Osteoblast (primary cell): ENCODE measurements around the gene GAK. TPM values are rescaled to one million over a fixed set of nuclear protein-coding genes. Genes with fewer than 3 reads are reported as not detected.

ENCODE experiments used
- DNase-seq: peaks from one replicate; pipeline ENCODE4 v3.0.0; 2011; ENCODE audit warnings: low spot score, mixed read lengths; ENCODE audit not compliant: insufficient read length; ENCODE audit errors: missing footprints
- H2AFZ ChIP-seq: 2 replicates; pipeline ENCODE4 v1.6.0; 2011; ENCODE audit warnings: mild to moderate bottlenecking, low read length
- H3K27ac ChIP-seq: 2 replicates; pipeline ENCODE4 v1.5.1; 2011; ENCODE audit warnings: mild to moderate bottlenecking, low read depth, low read length, moderate library complexity
- H3K27me3 ChIP-seq: 2 replicates; pipeline ENCODE4 v1.6.0; 2012; ENCODE audit warnings: mild to moderate bottlenecking, control low read depth, inconsistent platforms, low read length, moderate library complexity; ENCODE audit not compliant: insufficient read depth
- H3K36me3 ChIP-seq: 2 replicates; pipeline ENCODE4 v1.5.1; 2011; ENCODE audit warnings: mild to moderate bottlenecking, low read length, control low read depth, moderate library complexity; ENCODE audit not compliant: insufficient read depth
- H3K4me1 ChIP-seq: 2 replicates; pipeline ENCODE4 v1.5.1; 2011; ENCODE audit warnings: mild to moderate bottlenecking, low read length, control low read depth, moderate library complexity; ENCODE audit not compliant: insufficient read depth
- H3K4me2 ChIP-seq: 2 replicates; pipeline ENCODE4 v1.6.0; 2011; ENCODE audit warnings: mild to moderate bottlenecking, low read length; ENCODE audit not compliant: insufficient read depth
- H3K4me3 ChIP-seq: fragments of 200-600 bp; sonication (generic); 3 replicates; pipeline ENCODE4 v1.5.1; 2012; ENCODE audit warnings: mild to moderate bottlenecking, low read length, inconsistent platforms; ENCODE audit not compliant: insufficient read depth
- H3K79me2 ChIP-seq: 2 replicates; pipeline ENCODE4 v1.6.0; 2012; ENCODE audit warnings: mild to moderate bottlenecking, low read length, control low read depth, inconsistent platforms; ENCODE audit not compliant: insufficient read depth
- H3K9me3 ChIP-seq: 2 replicates; pipeline ENCODE4 v1.5.1; 2011; ENCODE audit warnings: low read depth, low read length, control low read depth
- H4K20me1 ChIP-seq: 2 replicates; pipeline ENCODE4 v1.6.0; 2012; ENCODE audit warnings: mild to moderate bottlenecking, low read length, control low read depth; ENCODE audit not compliant: insufficient read depth
- CTCF ChIP-seq: IDR thresholded peaks from 2 replicates; pipeline ENCODE4 v1.5.1; 2011; ENCODE audit warnings: mild to moderate bottlenecking, low read depth, low read length, moderate library complexity; ENCODE audit errors: extremely low read depth
- total RNA-seq: library from RNA; depleted of rRNA; stranded (reverse); fragments of >200 nt; gene quantifications from 2 replicates; pipeline ENCODE4 v1.2.3, GENCODE V29; 2012

GAK gene
- total RNA-seq, 1 donor = 48.9 TPM

DNA sequence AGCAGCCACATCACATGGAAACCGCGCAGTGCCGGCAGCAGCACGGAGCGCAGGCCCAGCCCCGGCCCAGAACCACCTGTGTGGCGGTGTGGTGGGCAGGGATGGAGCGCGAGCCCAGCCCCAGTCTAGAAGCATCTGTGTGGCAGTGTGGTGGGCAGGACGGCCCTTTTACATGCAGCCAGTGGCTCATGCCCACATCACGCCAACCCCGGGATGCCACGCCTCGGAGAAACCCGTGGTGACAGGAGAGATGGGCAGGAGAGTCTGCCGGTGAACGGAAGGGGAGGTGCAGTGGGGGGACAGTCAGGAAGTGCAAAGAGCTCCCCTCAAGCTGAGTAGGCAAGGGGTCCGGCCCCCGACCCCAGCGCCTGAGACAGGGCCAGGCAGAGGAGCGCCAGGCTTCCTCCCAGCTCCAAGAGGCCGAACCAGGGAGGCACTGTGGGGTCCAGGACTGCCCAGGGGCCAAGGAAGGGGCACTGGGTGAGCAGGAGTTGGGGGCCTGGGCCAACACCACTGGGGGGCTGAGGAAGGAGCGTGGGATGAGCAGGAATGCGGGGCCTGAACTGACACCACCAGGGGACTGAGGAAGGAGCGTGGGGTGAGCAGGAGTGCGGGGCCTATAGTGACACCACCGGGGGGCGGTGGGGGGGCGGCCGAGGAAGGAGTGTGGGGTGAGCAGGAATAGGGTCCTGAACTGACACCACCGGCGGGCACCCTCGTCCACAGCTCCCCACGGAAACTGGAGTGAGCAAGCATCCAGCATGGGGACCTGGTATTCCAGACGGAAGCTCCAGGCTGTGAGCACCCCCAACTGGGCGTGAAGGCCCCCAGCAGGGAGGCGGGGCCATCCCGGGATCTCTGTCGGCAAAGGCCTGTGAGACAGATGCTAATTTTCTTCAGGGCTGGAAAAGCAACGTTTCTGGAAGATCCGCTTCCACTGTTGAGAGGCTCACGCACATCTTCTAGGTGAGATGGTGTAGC lies 28.8 kb downstream of the GAK start:
- H3K79me2 ChIP-seq = peaks cover 68% of the 10 kb centered on the region
- H3K4me2 ChIP-seq = no peak overlapping the region
- no peak for DNase-seq
- no peak for TF ChIP-seq CTCF
- no peaks in the 10 kb centered on the region for H3K27me3 ChIP-seq
- H3K4me3 ChIP-seq = no peak overlapping the region
- no peak overlapping the region for H3K27ac ChIP-seq
- no peaks in the 10 kb centered on the region for H3K9me3 ChIP-seq
- peaks cover 27% of the 10 kb centered on the region for H4K20me1 ChIP-seq
- no peak overlapping the region for H2AFZ ChIP-seq
- H3K36me3 ChIP-seq = peaks cover 14% of the 10 kb centered on the region
- no peaks in the 10 kb centered on the region for H3K4me1 ChIP-seq

- Histone ChIP-seq H3K4me3 (no peak overlapping the region), H4K20me1 (peaks cover 27% of the 10 kb centered on the region), H3K4me2 (no peak overlapping the region), H3K9me3 (no peaks in the 10 kb centered on the region), H2AFZ (no peak overlapping the region), H3K79me2 (peaks cover 54% of the 10 kb centered on the region), H3K27me3 (no peaks in the 10 kb centered on the region), H3K4me1 (no peaks in the 10 kb centered on the region), H3K36me3 (peaks cover 26% of the 10 kb centered on the region), H3K27ac (no peak overlapping the region)
- no peak for TF ChIP-seq CTCF
- DNase-seq = no peak
Measured at GRCh38 chr4:901192-901910, 30.8 kb downstream of the GAK start.

GRCh38 chr4:900721-901120 lies 31.4 kb downstream of the GAK start:
- H3K27me3 ChIP-seq = no peaks in the 10 kb centered on the region
- no peak for TF ChIP-seq CTCF
- peaks cover 26% of the 10 kb centered on the region for H3K36me3 ChIP-seq
- no peaks in the 10 kb centered on the region for H3K4me1 ChIP-seq
- H3K9me3 ChIP-seq = no peaks in the 10 kb centered on the region
- H2AFZ ChIP-seq = no peak overlapping the region
- H4K20me1 ChIP-seq = peaks cover 22% of the 10 kb centered on the region
- no peak overlapping the region for H3K27ac ChIP-seq
- no peak for DNase-seq
- H3K4me3 ChIP-seq = no peak overlapping the region
- H3K79me2 ChIP-seq = peaks cover 48% of the 10 kb centered on the region
- H3K4me2 ChIP-seq = no peak overlapping the region

DNA sequence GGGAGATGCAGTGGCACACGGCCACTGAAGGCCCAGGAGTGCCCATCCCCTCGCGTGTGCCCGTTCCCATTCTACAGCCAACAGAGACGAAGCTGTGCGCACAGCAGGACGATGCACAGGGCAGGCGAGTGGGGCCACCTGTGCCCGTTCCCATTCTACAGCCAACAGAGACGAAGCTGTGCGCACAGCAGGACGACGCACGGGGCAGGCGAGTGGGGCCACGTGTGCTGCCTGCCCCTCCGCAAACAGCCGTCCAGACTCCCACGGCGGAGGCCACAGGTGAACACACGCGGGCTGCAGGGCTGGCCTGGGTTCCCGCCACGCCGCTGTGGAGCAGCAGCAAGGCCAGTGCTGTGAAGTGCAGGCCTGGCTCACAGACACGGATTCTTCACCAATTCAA lies 32.0 kb downstream of the GAK start:
- Histone ChIP-seq H3K4me3 (no peak overlapping the region), H3K9me3 (no peaks in the 10 kb centered on the region), H4K20me1 (peaks cover 19% of the 10 kb centered on the region), H2AFZ (no peak overlapping the region), H3K27ac (no peak overlapping the region), H3K4me2 (no peak overlapping the region), H3K36me3 (peaks cover 24% of the 10 kb centered on the region), H3K4me1 (no peaks in the 10 kb centered on the region), H3K27me3 (no peaks in the 10 kb centered on the region), H3K79me2 (peaks cover 42% of the 10 kb centered on the region)
- no peak for DNase-seq
- TF ChIP-seq CTCF = no peak
